ENCODE measurements around the gene RAB22A. TPM values are rescaled to one million over a fixed set of nuclear protein-coding genes. Genes with fewer than 3 reads are reported as not detected.

RAB22A gene
- total RNA-seq, 2 experiments from 2014 or later: 15.5 to 18.0 TPM

DNA sequence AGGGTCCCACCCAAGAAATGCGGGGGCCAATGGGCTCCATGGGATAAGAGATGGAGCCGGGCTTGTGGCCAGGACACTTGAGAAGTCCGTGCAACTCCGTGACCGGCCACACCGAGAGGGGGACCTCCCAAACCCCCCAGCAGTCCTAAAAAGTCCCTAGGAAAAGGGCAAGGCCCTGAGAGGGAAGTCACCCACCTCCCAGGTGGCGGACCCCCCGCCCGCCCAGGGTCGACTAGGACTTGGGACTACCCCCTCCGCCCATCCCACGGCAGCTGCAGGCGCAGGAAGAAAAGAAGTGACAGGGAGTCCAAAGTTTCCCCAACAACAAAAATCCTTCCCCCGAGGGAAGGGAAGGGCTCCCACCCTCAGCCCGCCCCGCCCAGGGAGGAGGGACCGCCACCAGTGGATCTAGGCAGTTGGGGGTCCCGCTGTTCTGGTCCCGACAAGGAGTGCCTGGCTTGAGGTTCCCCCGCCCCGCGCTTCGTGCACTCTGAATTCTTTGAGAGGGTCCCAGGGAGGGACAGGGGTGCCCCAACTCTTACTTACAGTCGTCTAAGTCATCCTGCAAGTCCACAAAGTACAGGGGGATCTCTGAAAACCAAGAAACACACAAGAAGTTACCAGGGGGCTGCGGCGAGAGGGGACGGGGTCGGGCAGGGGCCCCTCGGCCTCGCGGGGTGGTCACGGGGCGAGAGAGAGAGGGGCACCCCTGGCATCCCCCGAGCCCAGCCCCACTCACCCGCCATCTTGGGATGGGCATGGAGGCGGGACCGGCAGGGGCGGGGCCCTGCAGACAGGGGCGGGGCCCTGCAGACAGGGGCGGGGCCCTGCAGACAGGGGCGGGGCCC lies 611 bp upstream of the RAB22A start:
- ChIA-PET POLR2A (no interaction called here), CTCF (no interaction called here)
- peaks cover 40% of the 10 kb centered on the region for H3K36me3 Mint-ChIP-seq (ENCODE audit: low read depth)
- peaks cover 65% of the 10 kb centered on the region for H3K4me1 Mint-ChIP-seq
- peak overlapping the region; percentile 95 for H3K27ac Mint-ChIP-seq
- no peaks in the 10 kb centered on the region for H3K27me3 Mint-ChIP-seq
- peak; percentile 64 for DNase-seq
- no peaks in the 10 kb centered on the region for H3K9me3 Mint-ChIP-seq
- H3K4me3 Mint-ChIP-seq: peak overlapping the region; percentile 80

DNA sequence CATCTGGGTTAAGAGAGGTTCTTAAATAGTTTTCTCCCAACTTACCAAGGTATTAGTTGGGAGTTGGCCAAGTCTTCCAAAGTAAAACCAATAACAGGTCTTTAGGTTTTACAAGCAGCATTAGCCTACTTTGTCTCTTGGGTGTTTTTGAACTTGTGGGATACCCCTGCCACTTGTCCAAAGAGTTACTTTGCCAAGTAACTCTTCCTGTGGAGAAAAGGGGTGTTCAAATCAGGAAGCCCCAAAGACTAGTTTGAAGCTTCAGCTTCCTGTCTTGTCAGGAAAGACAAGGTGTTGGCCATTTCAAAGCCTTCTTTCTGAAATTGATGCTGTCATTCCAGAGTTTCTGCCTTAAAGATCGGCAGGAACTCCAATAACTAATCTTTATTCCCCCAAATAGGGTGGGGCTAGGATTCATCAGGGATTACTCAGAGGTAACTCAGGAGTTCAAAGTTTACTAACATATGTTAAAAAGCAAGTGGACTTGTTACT lies 822 bp downstream of the RAB22A start:
- DNase-seq: no peak
- Mint-ChIP-seq H3K27ac (peak overlapping the region; percentile 93), H3K27me3 (no peaks in the 10 kb centered on the region), H3K4me1 (peaks cover 65% of the 10 kb centered on the region), H3K36me3 (ENCODE audit: low read depth) (peaks cover 42% of the 10 kb centered on the region), H3K9me3 (no peaks in the 10 kb centered on the region), H3K4me3 (peak overlapping the region; percentile 95)
- ChIA-PET CTCF (no interaction called here), POLR2A (no interaction called here)

DNA sequence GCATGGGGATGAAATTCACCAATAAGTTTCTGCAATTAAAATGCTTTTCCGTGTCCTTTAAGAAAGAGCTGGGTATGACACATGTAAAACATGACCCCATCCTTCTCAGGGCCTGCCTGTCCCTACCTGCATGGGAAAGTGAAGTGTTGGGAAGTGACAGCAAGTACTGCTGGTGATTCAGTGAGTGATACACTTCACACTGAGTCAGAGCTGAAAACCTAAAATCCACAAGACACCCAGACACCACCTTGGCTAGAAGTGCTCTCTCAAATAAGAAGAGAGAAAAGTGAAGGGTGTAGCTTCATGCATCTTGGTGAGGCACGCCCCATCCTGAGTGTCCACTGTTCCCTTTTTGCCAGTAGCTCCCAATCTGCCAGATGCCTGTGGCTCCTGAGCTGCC lies 3.3 kb downstream of the RAB22A start:
- H3K4me3 Mint-ChIP-seq: no peak overlapping the region
- no peaks in the 10 kb centered on the region for H3K9me3 Mint-ChIP-seq
- POLR2A ChIA-PET: no interaction called here
- no peak for DNase-seq
- H3K4me1 Mint-ChIP-seq: peaks cover 50% of the 10 kb centered on the region
- H3K27me3 Mint-ChIP-seq: no peaks in the 10 kb centered on the region
- CTCF ChIA-PET: interaction anchor here (0.7 to 0.8 kb wide), 2 partner anchors 8 to 77 kb away, joined by 3 read pairs; no protein-coding TSS in a partner anchor
- peaks cover 54% of the 10 kb centered on the region for H3K36me3 Mint-ChIP-seq (ENCODE audit: low read depth)
- peak overlapping the region; percentile 85 for H3K27ac Mint-ChIP-seq

DNA sequence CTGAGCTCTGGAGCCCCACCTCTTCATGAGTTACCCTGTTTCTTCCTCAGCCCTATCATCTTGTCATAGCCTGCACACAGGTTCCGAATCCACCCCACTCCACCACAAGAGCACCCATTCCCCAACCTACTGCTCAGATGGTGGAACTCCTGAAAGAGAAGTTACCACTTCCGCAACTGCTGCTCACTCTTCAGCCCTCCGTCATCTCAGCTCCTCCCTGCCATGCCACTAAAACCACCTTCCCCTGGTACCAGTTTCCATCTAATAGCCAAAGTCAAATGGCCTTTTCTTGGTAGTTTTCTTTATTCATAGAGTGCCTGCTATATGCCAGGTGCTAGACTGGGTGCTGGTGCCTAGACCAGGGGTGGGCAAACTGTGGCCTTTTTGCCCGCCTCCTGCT lies 3.9 kb downstream of the RAB22A start:
- H3K36me3 Mint-ChIP-seq (ENCODE audit: low read depth): peaks cover 51% of the 10 kb centered on the region
- DNase-seq: no peak
- POLR2A ChIA-PET: no interaction called here
- peak overlapping the region; percentile 30 for H3K4me3 Mint-ChIP-seq
- H3K9me3 Mint-ChIP-seq: no peaks in the 10 kb centered on the region
- CTCF ChIA-PET: interaction anchor here (0.7 to 0.8 kb wide), 3 partner anchors 8 to 78 kb away, joined by 3 read pairs; no protein-coding TSS in a partner anchor
- H3K4me1 Mint-ChIP-seq: peaks cover 46% of the 10 kb centered on the region
- no peaks in the 10 kb centered on the region for H3K27me3 Mint-ChIP-seq
- peak overlapping the region; percentile 85 for H3K27ac Mint-ChIP-seq

DNA sequence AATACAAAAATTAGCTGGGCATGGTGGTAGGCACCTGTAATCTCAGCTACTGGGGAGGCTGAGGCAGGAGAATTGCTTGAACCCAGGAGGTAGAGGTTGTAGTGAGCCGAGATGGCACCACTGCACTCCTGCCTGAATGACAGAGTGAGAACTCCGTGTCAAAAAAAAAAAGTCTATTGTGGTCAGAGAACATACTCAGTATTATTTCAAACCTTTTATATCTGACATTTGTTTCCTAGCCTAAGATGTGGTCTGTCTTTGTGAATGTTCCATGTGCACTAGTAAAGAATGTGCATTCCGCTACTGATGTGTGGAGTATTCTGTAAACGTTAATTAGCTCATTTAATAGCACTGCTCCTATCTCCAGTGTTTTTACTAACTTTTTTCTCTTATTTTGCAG lies 11.7 kb downstream of the RAB22A start:
- Mint-ChIP-seq H3K4me3 (no peak overlapping the region), H3K27me3 (no peaks in the 10 kb centered on the region), H3K4me1 (peaks cover 23% of the 10 kb centered on the region), H3K9me3 (no peaks in the 10 kb centered on the region), H3K36me3 (ENCODE audit: low read depth) (peaks cover 28% of the 10 kb centered on the region), H3K27ac (no peak overlapping the region)
- DNase-seq: no peak
- POLR2A ChIA-PET: no interaction called here
- CTCF ChIA-PET: interaction anchor here (0.7 to 1.0 kb wide), 4 partner anchors 8 to 888 kb away, joined by 3 read pairs; no protein-coding TSS in a partner anchor

DNA sequence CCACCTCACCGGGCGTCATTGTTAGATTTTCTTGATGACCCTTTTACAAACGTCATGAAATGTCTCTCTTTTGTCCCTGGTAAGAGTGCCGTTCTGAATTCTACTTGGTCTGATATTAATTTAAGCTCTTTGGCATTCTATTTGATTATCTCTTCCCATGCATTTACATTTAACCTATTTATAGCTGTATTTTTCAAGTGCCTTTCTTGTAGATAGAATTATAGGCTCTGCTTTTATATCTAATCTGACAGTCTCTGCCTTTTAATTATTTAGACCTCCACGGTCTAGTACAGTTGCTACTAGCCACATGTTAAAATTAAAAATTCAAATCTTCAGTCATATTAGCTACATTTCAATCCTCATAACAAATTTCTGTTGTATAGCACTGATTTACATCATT lies 12.6 kb downstream of the RAB22A start:
- Mint-ChIP-seq H3K27me3 (no peaks in the 10 kb centered on the region), H3K9me3 (no peaks in the 10 kb centered on the region), H3K36me3 (ENCODE audit: low read depth) (peaks cover 24% of the 10 kb centered on the region), H3K4me3 (no peak overlapping the region), H3K27ac (no peak overlapping the region), H3K4me1 (peaks cover 19% of the 10 kb centered on the region)
- DNase-seq: no peak
- ChIA-PET CTCF (interaction anchor here (1.0 to 1.2 kb wide), 2 partner anchors 9 to 21 kb away, joined by 3 to 4 read pairs; no protein-coding TSS in a partner anchor), POLR2A (no interaction called here)

DNA sequence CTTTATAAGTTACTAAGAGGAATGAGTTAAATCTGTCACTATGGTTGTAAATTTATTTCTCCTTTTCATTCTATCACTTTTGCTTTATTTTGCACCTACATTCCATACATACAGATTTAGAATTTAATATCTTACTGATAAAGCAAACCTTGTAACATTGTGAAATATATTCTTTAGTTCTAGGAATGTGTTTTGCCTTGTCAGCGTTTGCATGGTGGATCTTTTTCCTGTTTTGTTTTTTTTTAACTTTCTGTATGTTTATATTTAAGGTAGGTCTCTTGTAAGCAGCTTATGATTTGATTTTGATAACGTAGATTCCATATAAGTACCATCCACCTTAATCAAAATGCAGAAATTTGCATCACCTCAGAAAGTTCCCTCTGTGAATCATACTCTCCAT lies 16.4 kb downstream of the RAB22A start:
- Mint-ChIP-seq H3K36me3 (ENCODE audit: low read depth) (peaks cover 13% of the 10 kb centered on the region), H3K4me1 (peaks cover 16% of the 10 kb centered on the region), H3K27ac (no peak overlapping the region), H3K27me3 (no peaks in the 10 kb centered on the region), H3K9me3 (no peaks in the 10 kb centered on the region), H3K4me3 (no peak overlapping the region)
- ChIA-PET POLR2A (no interaction called here), CTCF (no interaction called here)
- DNase-seq: no peak

DNA sequence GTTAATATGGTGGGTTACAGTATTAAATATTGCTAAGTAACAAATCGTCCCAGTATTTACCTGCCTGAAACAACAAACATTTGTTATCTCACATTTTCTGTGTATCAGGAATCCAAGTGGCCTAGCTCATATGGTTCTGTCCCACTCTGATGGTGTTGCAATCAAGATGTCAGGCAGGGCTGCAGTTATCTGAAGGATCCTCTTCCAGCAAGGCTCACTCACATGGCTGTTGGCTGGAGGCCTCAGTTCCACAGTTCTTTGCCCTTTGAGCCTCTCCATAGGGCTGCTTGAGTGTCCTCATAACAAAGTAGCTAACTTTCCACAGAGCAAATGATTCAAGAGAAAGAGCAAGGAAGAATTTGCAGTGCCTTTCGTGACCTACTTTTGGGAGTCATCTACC lies 17.7 kb downstream of the RAB22A start:
- ChIA-PET CTCF (no interaction called here), POLR2A (no interaction called here)
- no peak overlapping the region for H3K27ac Mint-ChIP-seq
- peaks cover 16% of the 10 kb centered on the region for H3K4me1 Mint-ChIP-seq
- no peak for DNase-seq
- no peaks in the 10 kb centered on the region for H3K9me3 Mint-ChIP-seq
- H3K36me3 Mint-ChIP-seq (ENCODE audit: low read depth): peaks cover 18% of the 10 kb centered on the region
- no peak overlapping the region for H3K4me3 Mint-ChIP-seq
- no peaks in the 10 kb centered on the region for H3K27me3 Mint-ChIP-seq

DNA sequence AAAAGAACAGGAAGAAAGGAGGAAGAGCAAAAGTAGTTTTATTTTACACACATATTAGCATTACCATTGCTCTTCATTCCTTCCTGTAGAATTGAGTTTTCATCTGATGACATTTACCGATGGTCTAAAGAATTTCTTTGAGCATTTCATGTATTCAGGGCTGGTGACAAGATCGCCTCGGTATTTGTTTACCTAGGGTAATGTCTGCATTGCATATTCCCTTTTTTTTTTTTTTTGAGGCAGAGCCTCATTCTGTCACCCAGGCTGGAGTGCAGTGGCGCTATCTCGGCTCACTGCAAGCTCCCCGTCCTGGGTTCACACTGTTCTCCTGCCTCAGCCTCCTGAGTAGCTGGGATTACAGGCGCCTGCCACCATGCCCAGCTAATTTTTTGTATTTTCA lies 19.3 kb downstream of the RAB22A start:
- POLR2A ChIA-PET: no interaction called here
- Mint-ChIP-seq H3K27me3 (no peaks in the 10 kb centered on the region), H3K27ac (no peak overlapping the region), H3K4me3 (no peak overlapping the region), H3K9me3 (no peaks in the 10 kb centered on the region), H3K36me3 (ENCODE audit: low read depth) (peaks cover 22% of the 10 kb centered on the region), H3K4me1 (peaks cover 16% of the 10 kb centered on the region)
- no peak for DNase-seq
- CTCF ChIA-PET: interaction anchor here (1.4 kb wide), 1 partner anchor 11 kb away, joined by 3 read pairs; no protein-coding TSS in a partner anchor

DNA sequence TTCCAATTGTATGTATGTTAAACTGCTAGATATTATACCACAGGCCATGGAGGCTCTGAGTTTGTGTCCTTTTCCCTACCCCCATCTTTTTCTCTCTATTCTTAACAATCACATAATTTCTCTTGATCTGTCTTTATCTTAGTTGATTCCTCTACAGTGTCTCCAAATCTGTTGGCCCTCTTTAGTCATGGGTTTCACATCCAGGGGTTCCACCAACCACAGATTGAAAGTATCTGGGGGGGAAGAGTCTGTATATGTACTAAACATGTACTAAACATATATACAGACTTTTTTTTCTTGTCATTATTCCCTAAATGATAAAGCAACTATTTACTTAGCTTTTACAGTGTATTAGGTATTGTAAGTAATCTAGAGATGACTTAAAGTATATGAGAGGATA lies 20.2 kb downstream of the RAB22A start:
- ChIA-PET CTCF (interaction anchor here (0.6 kb wide), 1 partner anchor 581 kb away, joined by 4 read pairs; no protein-coding TSS in a partner anchor), POLR2A (interaction anchor here (0.7 kb wide), 1 partner anchor 32 kb away, joined by 3 read pairs; no protein-coding TSS in a partner anchor)
- H3K9me3 Mint-ChIP-seq: no peaks in the 10 kb centered on the region
- H3K36me3 Mint-ChIP-seq (ENCODE audit: low read depth): peaks cover 18% of the 10 kb centered on the region
- no peak for DNase-seq
- no peaks in the 10 kb centered on the region for H3K27me3 Mint-ChIP-seq
- peaks cover 12% of the 10 kb centered on the region for H3K4me1 Mint-ChIP-seq
- no peak overlapping the region for H3K27ac Mint-ChIP-seq
- no peak overlapping the region for H3K4me3 Mint-ChIP-seq

DNA sequence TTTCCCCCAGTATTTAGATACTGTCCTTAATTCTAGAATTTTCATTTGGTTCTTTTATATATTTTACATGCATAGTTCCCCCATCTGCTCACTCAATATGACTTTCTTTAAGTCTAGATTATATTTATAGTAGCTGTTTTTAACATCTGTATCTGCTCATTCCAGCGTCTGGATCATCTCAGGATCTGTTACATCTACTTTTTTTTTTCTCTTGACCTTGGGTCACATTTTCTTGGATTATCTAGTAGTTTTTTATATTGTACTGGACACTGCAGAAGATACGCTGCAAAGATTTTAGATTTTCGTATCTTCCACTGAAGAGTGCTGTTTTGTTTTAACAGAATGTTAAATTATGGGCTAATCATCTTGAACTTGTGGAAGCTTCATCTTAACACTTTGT lies 20.7 kb downstream of the RAB22A start:
- no peak for DNase-seq
- Mint-ChIP-seq H3K27me3 (no peaks in the 10 kb centered on the region), H3K9me3 (no peaks in the 10 kb centered on the region), H3K27ac (no peak overlapping the region), H3K4me1 (peaks cover 12% of the 10 kb centered on the region), H3K4me3 (no peak overlapping the region), H3K36me3 (ENCODE audit: low read depth) (peaks cover 18% of the 10 kb centered on the region)
- ChIA-PET CTCF (interaction anchor here (0.6 to 2.6 kb wide), 3 partner anchors 8 to 582 kb away, joined by 4 to 7 read pairs (median 4); no protein-coding TSS in a partner anchor), POLR2A (interaction anchor here (0.7 kb wide), 1 partner anchor 32 kb away, joined by 3 read pairs; no protein-coding TSS in a partner anchor)

DNA sequence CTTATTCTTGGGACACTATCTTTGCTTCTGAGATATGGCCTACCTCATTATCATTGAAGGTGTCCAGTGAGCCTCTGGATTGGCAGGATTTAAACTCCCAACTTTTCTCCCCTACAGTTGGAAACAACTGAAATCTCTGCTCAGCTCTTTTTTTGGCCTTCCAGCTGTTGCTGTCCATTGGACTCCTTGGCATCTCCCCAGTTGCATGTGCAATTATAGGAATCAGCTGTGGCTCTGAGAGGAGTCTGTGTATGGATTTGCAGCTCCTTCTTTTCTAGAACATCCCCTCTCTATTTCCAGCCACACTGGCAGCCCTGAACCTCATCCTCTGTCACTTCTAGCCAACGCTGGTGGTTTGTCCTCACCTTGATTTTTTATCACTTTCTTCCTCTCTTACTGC lies 21.2 kb downstream of the RAB22A start:
- H3K36me3 Mint-ChIP-seq (ENCODE audit: low read depth): peaks cover 18% of the 10 kb centered on the region
- H3K9me3 Mint-ChIP-seq: no peaks in the 10 kb centered on the region
- H3K27me3 Mint-ChIP-seq: no peaks in the 10 kb centered on the region
- H3K4me3 Mint-ChIP-seq: no peak overlapping the region
- no peak overlapping the region for H3K27ac Mint-ChIP-seq
- peaks cover 8% of the 10 kb centered on the region for H3K4me1 Mint-ChIP-seq
- CTCF ChIA-PET: interaction anchor here (0.8 to 2.6 kb wide), 2 partner anchors 9 to 10 kb away, joined by 4 to 7 read pairs; no protein-coding TSS in a partner anchor
- POLR2A ChIA-PET: interaction anchor here (0.7 kb wide), 1 partner anchor 31 kb away, joined by 3 read pairs; no protein-coding TSS in a partner anchor
- DNase-seq: no peak

DNA sequence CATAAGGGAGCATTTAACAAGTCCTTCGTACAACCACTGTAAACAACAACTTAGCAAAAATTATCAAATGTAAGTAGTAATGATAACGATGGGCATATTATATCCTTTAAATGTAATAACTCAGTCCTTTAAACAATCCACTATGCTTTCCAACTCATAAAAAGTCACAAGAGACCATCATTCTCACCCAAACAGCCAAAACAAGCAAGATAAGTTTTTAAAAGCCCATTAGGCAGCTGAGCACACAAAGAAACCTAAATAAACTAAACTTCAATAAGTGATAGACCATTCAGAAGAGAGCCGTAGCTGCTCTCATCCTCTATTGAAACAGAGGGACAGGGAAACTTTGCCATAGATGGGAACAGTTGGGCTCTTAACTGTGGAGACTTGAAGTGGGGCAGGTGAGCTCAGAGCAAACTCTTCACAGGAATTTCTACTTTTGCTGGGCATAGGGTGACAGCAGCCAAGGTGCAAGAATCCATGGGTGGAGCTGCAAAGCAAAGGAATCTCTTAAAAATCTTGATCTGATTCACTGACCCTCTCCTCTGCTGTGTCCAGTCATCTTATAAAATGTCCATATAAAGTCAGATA lies 22.5 kb downstream of the RAB22A start:
- Mint-ChIP-seq H3K36me3 (ENCODE audit: low read depth) (peaks cover 17% of the 10 kb centered on the region), H3K27ac (no peak overlapping the region), H3K4me1 (peaks cover 5% of the 10 kb centered on the region), H3K27me3 (no peaks in the 10 kb centered on the region), H3K9me3 (no peaks in the 10 kb centered on the region), H3K4me3 (no peak overlapping the region)
- DNase-seq: no peak
- ChIA-PET CTCF (interaction anchor here (2.6 kb wide), 1 partner anchor 9 kb away, joined by 7 read pairs; no protein-coding TSS in a partner anchor), POLR2A (no interaction called here)
